ENCODE data around the gene IFNA13. TPM values are rescaled to one million over a fixed set of nuclear protein-coding genes. Genes with fewer than 3 reads are reported as not detected.

Gene IFNA13
- total and polyA plus RNA-seq, 4 donors: not detected

GRCh38 chr9:21317956-21318923 is 49.6 kb downstream of the IFNA13 start:
- Histone ChIP-seq H3K27me3 (ENCODE audit: control insufficient read depth in 1 of 2, insufficient read depth in 2 of 2, low read length in 1 of 2) (no peaks in the 10 kb centered on the region), H3K27ac (ENCODE audit: low read depth in 1 of 2, low read length in 2 of 2) (no peak overlapping the region), H3K4me1 (ENCODE audit: control insufficient read depth in 1 of 2, insufficient read depth in 2 of 2, low read length in 2 of 2) (no peaks in the 10 kb centered on the region), H3K4me3 (ENCODE audit: low read length in 2 of 2) (no peak overlapping the region), H3K36me3 (ENCODE audit: control insufficient read depth in 1 of 2, insufficient read depth in 2 of 2, low read length in 1 of 2) (peaks cover 3 to 4% of the 10 kb centered on the region in 2 donors), H3K9me3 (ENCODE audit: control insufficient read depth, low read length) (no peaks in the 10 kb centered on the region)
- DNase-seq: peak in 1 of 2 donors; percentile 41
- WGBS, 2 donors: 14 to 17% methylated on average over 7 of the region's 7 CpGs
- intact Hi-C loops (cut with DNase I): loop anchor here (2.0 to 5.0 kb wide), 4 partner anchors 79 to 479 kb away; no protein-coding TSS in a partner anchor
- ATAC-seq (ENCODE audit: low FRiP score): peak; percentile 72

Other genes starting within 250 kb of the IFNA13 start
- gene IFNW1, start 226.2 kb downstream of the IFNA13 start, total RNA-seq: not detected
- not detected for gene IFNW1, start 226.2 kb downstream of the IFNA13 start, polyA plus RNA-seq
- gene IFNA21, start 201.4 kb downstream of the IFNA13 start, total RNA-seq: not detected
- gene IFNA21, start 201.4 kb downstream of the IFNA13 start, polyA plus RNA-seq: not detected
- not detected for gene IFNA4, start 180.5 kb downstream of the IFNA13 start, total RNA-seq
- not detected for gene IFNA4, start 180.5 kb downstream of the IFNA13 start, polyA plus RNA-seq
- gene IFNA7, start 165.9 kb downstream of the IFNA13 start, total RNA-seq: not detected
- gene IFNA7, start 165.9 kb downstream of the IFNA13 start, polyA plus RNA-seq: not detected
- gene IFNA10, start 160.9 kb downstream of the IFNA13 start, total RNA-seq: not detected
- not detected for gene IFNA10, start 160.9 kb downstream of the IFNA13 start, polyA plus RNA-seq
- not detected for gene IFNA16, start 150.7 kb downstream of the IFNA13 start, total RNA-seq
- gene IFNA16, start 150.7 kb downstream of the IFNA13 start, polyA plus RNA-seq: not detected
- not detected for gene IFNA17, start 139.8 kb downstream of the IFNA13 start, total RNA-seq
- not detected for gene IFNA17, start 139.8 kb downstream of the IFNA13 start, polyA plus RNA-seq
- not detected for gene IFNA14, start 128.1 kb downstream of the IFNA13 start, total RNA-seq
- gene IFNA14, start 128.1 kb downstream of the IFNA13 start, polyA plus RNA-seq: not detected
- under 1 TPM; 0.39 to 0.84 TPM for gene IFNA5, start 62.7 kb downstream of the IFNA13 start, total RNA-seq
- under 1 TPM in 1 of 2 donors, not detected in 1; 0.20 TPM for gene IFNA5, start 62.7 kb downstream of the IFNA13 start, polyA plus RNA-seq
- gene KLHL9, start 32.7 kb downstream of the IFNA13 start, total RNA-seq: 10 to 100 TPM; 23.3 to 24.1 TPM
- 1 to 10 TPM; 7.3 to 9.6 TPM for gene KLHL9, start 32.7 kb downstream of the IFNA13 start, polyA plus RNA-seq
- gene IFNA6, start 17.2 kb downstream of the IFNA13 start, total RNA-seq: not detected
- gene IFNA6, start 17.2 kb downstream of the IFNA13 start, polyA plus RNA-seq: not detected
- gene IFNA2, start 17.3 kb upstream of the IFNA13 start, total RNA-seq: not detected
- gene IFNA2, start 17.3 kb upstream of the IFNA13 start, polyA plus RNA-seq: not detected
- gene IFNA8, start 41.1 kb upstream of the IFNA13 start, total RNA-seq: not detected
- not detected for gene IFNA8, start 41.1 kb upstream of the IFNA13 start, polyA plus RNA-seq
- not detected for gene IFNA1, start 72.4 kb upstream of the IFNA13 start, total RNA-seq
- not detected for gene IFNA1, start 72.4 kb upstream of the IFNA13 start, polyA plus RNA-seq
- gene IFNE, start 114.3 kb upstream of the IFNA13 start, total RNA-seq: not detected
- gene IFNE, start 114.3 kb upstream of the IFNA13 start, polyA plus RNA-seq: not detected